Endodermal cell (in vitro differentiated cells): ENCODE results near the gene PLEKHM3. TPM values are rescaled to one million over a fixed set of nuclear protein-coding genes. Genes with fewer than 3 reads are reported as not detected.

Source experiments
- DNase-seq: peaks from one replicate; pipeline ENCODE4 v3.0.0-alpha.2; 2017
- H3K27ac ChIP-seq: 2 replicates; pipeline ENCODE4 v1.5.1; 2013; ENCODE audit warnings: mild to moderate bottlenecking, low read depth, low read length, moderate library complexity
- H3K27me3 ChIP-seq: 2 replicates; pipeline ENCODE4 v1.6.1; 2013; ENCODE audit warnings: mild to moderate bottlenecking, low read length, moderate library complexity; ENCODE audit not compliant: insufficient read depth, control insufficient read depth, poor library complexity, severe bottlenecking
- H3K36me3 ChIP-seq: 2 replicates; pipeline ENCODE4 v1.7.0; 2013; ENCODE audit warnings: mild to moderate bottlenecking, low read length, moderate library complexity; ENCODE audit not compliant: control insufficient read depth, insufficient read depth
- H3K4me1 ChIP-seq: one replicate; pipeline ENCODE4 v1.7.0; 2013; ENCODE audit warnings: low read length; ENCODE audit not compliant: control insufficient read depth, insufficient read depth
- H3K4me3 ChIP-seq: 2 replicates; pipeline ENCODE4 v1.5.1; 2013; ENCODE audit warnings: mild to moderate bottlenecking, low read length, moderate library complexity
- H3K9ac ChIP-seq: 2 replicates; pipeline ENCODE4 v1.6.1; 2013; ENCODE audit warnings: mild to moderate bottlenecking, low read length, moderate library complexity; ENCODE audit not compliant: poor library complexity, severe bottlenecking; ENCODE audit errors: extremely low read depth
- H3K9me3 ChIP-seq: 2 replicates; pipeline ENCODE4 v1.6.1; 2013; ENCODE audit warnings: mild to moderate bottlenecking, low read length, moderate library complexity; ENCODE audit not compliant: control insufficient read depth
- H3K27ac Mint-ChIP-seq: 2 replicates; pipeline ENCODE4 v1.8.0; 2020; ENCODE audit warnings: mixed read lengths
- H3K27me3 Mint-ChIP-seq: 2 replicates; pipeline ENCODE4 v1.8.0; 2021; ENCODE audit warnings: mild to moderate bottlenecking, mixed read lengths; ENCODE audit not compliant: insufficient read depth
- H3K36me3 Mint-ChIP-seq: 2 replicates; pipeline ENCODE4 v1.8.0; 2020; ENCODE audit warnings: low read depth, mixed read lengths
- H3K4me1 Mint-ChIP-seq: 2 replicates; pipeline ENCODE4 v1.8.0; 2020; ENCODE audit warnings: mixed read lengths
- H3K4me3 Mint-ChIP-seq: 2 replicates; pipeline ENCODE4 v1.8.0; 2020; ENCODE audit warnings: mild to moderate bottlenecking, moderate library complexity, mixed read lengths
- H3K9me3 Mint-ChIP-seq: 2 replicates; pipeline ENCODE4 v1.8.0; 2020; ENCODE audit warnings: mild to moderate bottlenecking, mixed read lengths
- WGBS, 2 experiments: methylation state at CpG; one replicate each; pipeline versions ENCODE4 v1.1.5 to v1.1.7; 2013; ENCODE audit warnings: missing lambda C conversion rate in 2 of 2, mixed read lengths in 1 of 2; ENCODE audit not compliant: insufficient coverage in 1 of 2, insufficient read length in 1 of 2; 5-methylcytosine and 5-hydroxymethylcytosine counted together
- total RNA-seq, 2 donors: library from RNA; stranded (reverse); fragmentation: NEBNext Ultra II Directional in 1 of 2; extraction: Animal tissue kit (Norgen Biotek cat#: 25700) in 1 of 2; gene quantifications; 2 replicates in 1 of 2; 3 replicates in 1 of 2; pipeline ENCODE4 v1.2.1, GENCODE V29; 2021
- TF ChIP-seq, protein P1 (sequence below): fragments of 200-600 bp; sonication (generic); conservative IDR thresholded peaks from 2 replicates; pipeline ENCODE4 v1.5.0; 2021; ENCODE audit warnings: antibody characterized with exemption, mild to moderate bottlenecking

Gene PLEKHM3
- total RNA-seq, 2 donors from 2014 or later, result 13.3 to 17.9 TPM

DNA sequence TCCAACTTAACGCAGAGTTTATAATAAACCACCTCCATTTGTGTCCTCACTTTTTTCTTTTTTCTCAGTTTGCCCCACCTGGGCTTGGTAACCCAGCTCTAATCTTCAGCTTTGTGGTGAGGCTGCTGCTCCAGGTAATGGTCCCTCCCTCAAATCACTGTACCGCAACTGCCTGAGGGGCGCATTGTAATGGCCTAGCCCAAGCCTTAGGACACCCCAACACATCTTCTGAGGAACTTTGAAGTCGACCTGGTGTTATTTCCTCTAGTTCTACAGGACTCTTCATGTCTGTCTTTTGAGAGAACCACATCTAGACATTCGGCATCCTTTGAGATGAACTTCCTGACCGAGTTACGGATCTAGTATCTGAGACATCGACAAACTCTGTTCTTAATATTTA, 99.7 kb downstream of the PLEKHM3 start:
- peaks cover 5% of the 10 kb centered on the region for H3K36me3 ChIP-seq
- no peak overlapping the region for H3K9ac ChIP-seq
- H3K27ac Mint-ChIP-seq, result peak overlapping the region; percentile 56
- H3K9me3 Mint-ChIP-seq, result no peaks in the 10 kb centered on the region
- H3K27me3 ChIP-seq, result no peaks in the 10 kb centered on the region
- H3K36me3 Mint-ChIP-seq, result peaks cover 22% of the 10 kb centered on the region
- no peaks in the 10 kb centered on the region for H3K27me3 Mint-ChIP-seq
- no peak overlapping the region for H3K4me3 Mint-ChIP-seq
- no peak for DNase-seq
- no peak overlapping the region for H3K27ac ChIP-seq
- H3K4me1 ChIP-seq, result peaks cover 2% of the 10 kb centered on the region
- TF ChIP-seq, protein P1, sequence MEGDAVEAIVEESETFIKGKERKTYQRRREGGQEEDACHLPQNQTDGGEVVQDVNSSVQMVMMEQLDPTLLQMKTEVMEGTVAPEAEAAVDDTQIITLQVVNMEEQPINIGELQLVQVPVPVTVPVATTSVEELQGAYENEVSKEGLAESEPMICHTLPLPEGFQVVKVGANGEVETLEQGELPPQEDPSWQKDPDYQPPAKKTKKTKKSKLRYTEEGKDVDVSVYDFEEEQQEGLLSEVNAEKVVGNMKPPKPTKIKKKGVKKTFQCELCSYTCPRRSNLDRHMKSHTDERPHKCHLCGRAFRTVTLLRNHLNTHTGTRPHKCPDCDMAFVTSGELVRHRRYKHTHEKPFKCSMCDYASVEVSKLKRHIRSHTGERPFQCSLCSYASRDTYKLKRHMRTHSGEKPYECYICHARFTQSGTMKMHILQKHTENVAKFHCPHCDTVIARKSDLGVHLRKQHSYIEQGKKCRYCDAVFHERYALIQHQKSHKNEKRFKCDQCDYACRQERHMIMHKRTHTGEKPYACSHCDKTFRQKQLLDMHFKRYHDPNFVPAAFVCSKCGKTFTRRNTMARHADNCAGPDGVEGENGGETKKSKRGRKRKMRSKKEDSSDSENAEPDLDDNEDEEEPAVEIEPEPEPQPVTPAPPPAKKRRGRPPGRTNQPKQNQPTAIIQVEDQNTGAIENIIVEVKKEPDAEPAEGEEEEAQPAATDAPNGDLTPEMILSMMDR, result no peak
- H3K4me1 Mint-ChIP-seq, result peaks cover 28% of the 10 kb centered on the region
- 90 to 93% methylated on average over 8 of the region's 8 CpGs for WGBS, 2 experiments
- no peaks in the 10 kb centered on the region for H3K9me3 ChIP-seq
- no peak overlapping the region for H3K4me3 ChIP-seq

DNA sequence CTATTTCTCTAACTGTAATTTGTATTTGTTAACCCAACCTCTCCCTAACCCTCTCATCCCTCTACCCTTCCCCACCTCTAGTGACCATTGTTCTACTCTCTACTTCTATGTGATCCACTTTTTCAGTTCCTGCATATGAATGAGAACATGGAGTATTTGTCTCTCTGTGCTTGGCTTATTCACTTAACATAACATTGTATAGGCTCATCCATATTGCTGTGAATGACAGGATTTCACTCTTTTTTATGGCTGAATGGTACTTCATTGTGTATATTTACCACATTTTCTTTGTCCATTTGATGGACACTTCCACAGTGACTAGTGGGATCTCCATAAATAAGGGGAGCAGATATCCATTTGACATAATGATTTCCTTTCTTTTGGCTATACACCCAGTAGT, 103.7 kb downstream of the PLEKHM3 start:
- Histone ChIP-seq H3K4me3 (no peak overlapping the region), H3K27me3 (no peaks in the 10 kb centered on the region), H3K36me3 (peaks cover 7% of the 10 kb centered on the region), H3K27ac (no peak overlapping the region), H3K9ac (no peak overlapping the region), H3K9me3 (no peaks in the 10 kb centered on the region), H3K4me1 (peaks cover 2% of the 10 kb centered on the region)
- Mint-ChIP-seq H3K4me1 (peaks cover 19% of the 10 kb centered on the region), H3K27ac (no peak overlapping the region), H3K36me3 (peaks cover 15% of the 10 kb centered on the region), H3K27me3 (no peaks in the 10 kb centered on the region), H3K4me3 (no peak overlapping the region), H3K9me3 (no peaks in the 10 kb centered on the region)
- DNase-seq, result no peak
- TF ChIP-seq, protein P1, result no peak

DNA sequence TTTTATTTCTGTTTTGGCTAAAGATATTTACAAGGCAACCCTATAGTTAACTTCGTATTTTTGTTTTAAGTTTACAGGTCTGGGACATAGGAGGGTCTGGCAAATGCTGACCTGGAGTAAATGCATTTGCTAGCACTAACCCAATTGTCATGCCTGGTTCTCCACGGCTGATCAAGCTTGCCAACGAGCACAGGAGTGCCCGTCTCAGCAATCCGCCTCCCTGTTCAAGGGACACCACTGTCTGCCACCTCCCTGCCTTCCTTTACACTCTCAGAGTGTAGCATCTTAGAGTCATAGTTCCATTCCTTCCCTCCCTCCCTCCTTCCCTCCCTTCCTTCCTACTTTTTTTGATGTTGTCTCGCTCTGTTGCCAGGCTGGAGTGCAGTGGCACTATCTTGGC, 104.6 kb downstream of the PLEKHM3 start:
- no peak overlapping the region for H3K4me3 Mint-ChIP-seq
- TF ChIP-seq, protein P1, result no peak
- H3K4me1 ChIP-seq, result peaks cover 2% of the 10 kb centered on the region
- H3K27ac ChIP-seq, result no peak overlapping the region
- H3K9me3 ChIP-seq, result no peaks in the 10 kb centered on the region
- peaks cover 15% of the 10 kb centered on the region for H3K36me3 Mint-ChIP-seq
- no peaks in the 10 kb centered on the region for H3K9me3 Mint-ChIP-seq
- peaks cover 7% of the 10 kb centered on the region for H3K36me3 ChIP-seq
- no peaks in the 10 kb centered on the region for H3K27me3 ChIP-seq
- no peaks in the 10 kb centered on the region for H3K27me3 Mint-ChIP-seq
- peaks cover 10% of the 10 kb centered on the region for H3K4me1 Mint-ChIP-seq
- no peak overlapping the region for H3K27ac Mint-ChIP-seq
- DNase-seq, result no peak
- 93 to 95% methylated on average over 6 of the region's 6 CpGs for WGBS, 2 experiments
- no peak overlapping the region for H3K4me3 ChIP-seq
- no peak overlapping the region for H3K9ac ChIP-seq
